GM12878 (cell line): ENCODE results near the gene PML. TPM values are rescaled to one million over a fixed set of nuclear protein-coding genes. Genes with fewer than 3 reads are reported as not detected.

Source experiments
- ATAC-seq: fragments of 200-7000 bp; cut with Tn5 transposase; 3 replicates; pipeline ENCODE4 v1.9.1; 2020; ENCODE audit warnings: mild to moderate bottlenecking, moderate library complexity
- BruUV-seq: library from RNA; stranded (reverse); fragments of 400-500 nt; replicated peaks from 2 replicates; lab custom pipeline; 2021; lab: Mats Ljungman, UMichigan
- CTCF ChIA-PET: fragments of 300-600 bp; sonication (Branson Sonifier 250); formaldehyde crosslinking; extraction: SDS; loops from one replicate; lab custom pipeline; 2021; ENCODE audit warnings: inconsistent platforms; lab: Yijun Ruan, JAX
- POLR2A ChIA-PET: fragments of 350-600 bp; formaldehyde crosslinking; extraction: SDS; loops from one replicate; lab custom pipeline; 2021; ENCODE audit warnings: inconsistent platforms; lab: Charles Lee
- RAD21 ChIA-PET: fragments of 300-600 bp; sonication (Branson Sonifier 250); formaldehyde crosslinking; loops from one replicate; lab custom pipeline; 2023; ENCODE audit warnings: antibody characterized with exemption; ENCODE audit not compliant: unreplicated experiment; lab: Charles Lee
- SMC1A ChIA-PET: fragments of 300-600 bp; sonication (Branson Sonifier 250); formaldehyde crosslinking; loops from one replicate; lab custom pipeline; 2023; ENCODE audit not compliant: unreplicated experiment, uncharacterized antibody; lab: Charles Lee
- DNase-seq: peaks from one replicate; pipeline ENCODE4 v3.0.0-alpha.2; 2011; ENCODE audit warnings: low read depth, low spot score
- FAIRE-seq: peaks from 3 replicates; lab custom pipeline; 2011; peaks lifted over from hg19 to GRCh38; lab: Jason Lieb, UNC
- H2AFZ ChIP-seq: 2 replicates; pipeline ENCODE4 v1.6.0; 2011; ENCODE audit warnings: low read depth, low read length, control low read depth; ENCODE audit not compliant: control insufficient read depth
- H3K27ac ChIP-seq: 2 replicates; pipeline ENCODE4 v1.5.1; 2011; ENCODE audit warnings: control low read depth; ENCODE audit not compliant: control insufficient read depth, insufficient read depth
- H3K27me3 ChIP-seq, 2 experiments: replicated peaks in 1 of 2; 2 replicates each; pipeline versions ENCODE4 v1.6.0 to v1.6.1; 2011; ENCODE audit warnings: low read length in 1 of 2; ENCODE audit not compliant: control insufficient read depth in 2 of 2, insufficient read depth in 2 of 2
- H3K36me3 ChIP-seq, 2 experiments: 2 replicates each; pipeline ENCODE4 v1.5.1; 2011; ENCODE audit warnings: low read length in 1 of 2; ENCODE audit not compliant: control insufficient read depth in 2 of 2, insufficient read depth in 2 of 2
- H3K4me1 ChIP-seq: 2 replicates; pipeline ENCODE4 v1.6.1; 2011; ENCODE audit warnings: mild to moderate bottlenecking, low read length, moderate library complexity, mixed read lengths; ENCODE audit not compliant: control insufficient read depth, insufficient read depth
- H3K4me2 ChIP-seq: 2 replicates; pipeline ENCODE4 v1.6.0; 2011; ENCODE audit warnings: control low read depth; ENCODE audit not compliant: control insufficient read depth, insufficient read depth
- H3K4me3 ChIP-seq: fragments of 200-600 bp; sonication (generic); 2 replicates; pipeline ENCODE4 v1.5.1; 2016
- H3K79me2 ChIP-seq: 2 replicates; pipeline ENCODE4 v1.6.0; 2011; ENCODE audit warnings: low read length; ENCODE audit not compliant: control insufficient read depth, insufficient read depth
- H3K9ac ChIP-seq: 2 replicates; pipeline ENCODE4 v1.8.0; 2011; ENCODE audit warnings: low read length, control low read depth, mixed read lengths; ENCODE audit not compliant: control insufficient read depth, insufficient read depth
- H3K9me3 ChIP-seq: replicated peaks from 3 replicates; pipeline ENCODE4 v1.5.1; 2011; ENCODE audit warnings: mild to moderate bottlenecking, low read length; ENCODE audit not compliant: control insufficient read depth, insufficient read depth
- H4K20me1 ChIP-seq: 2 replicates; pipeline ENCODE4 v1.6.0; 2011; ENCODE audit not compliant: control insufficient read depth, insufficient read depth
- ATF3 ChIP-seq: IDR thresholded peaks from 2 replicates; pipeline ENCODE4 v1.6.1; 2011; ENCODE audit warnings: low read depth, mild to moderate bottlenecking, low read length, moderate library complexity, borderline replicate concordance; ENCODE audit errors: extremely low read depth
- CBFB ChIP-seq: IDR thresholded peaks from 2 replicates; pipeline ENCODE4 v1.6.1; 2016; ENCODE audit warnings: antibody characterized with exemption, low read depth
- CEBPB ChIP-seq, 2 experiments: fragments of 150-350 bp in 1 of 2; IDR thresholded peaks; 2 replicates each; pipeline ENCODE4 v1.6.1; 2012 to 2014; ENCODE audit warnings: low read depth in 2 of 2, low read length in 2 of 2, borderline replicate concordance in 1 of 2, inconsistent platforms in 1 of 2
- EGR1 ChIP-seq, 2 experiments: IDR thresholded peaks; 1 replicate in 1 of 2; 2 replicates in 1 of 2; pipeline ENCODE4 v1.6.1; 2011 to 2012; ENCODE audit warnings: low read depth in 2 of 2, low read length in 2 of 2, borderline replicate concordance in 1 of 2, mild to moderate bottlenecking in 1 of 2, moderate library complexity in 1 of 2
- ETV6 ChIP-seq, 2 experiments: fragments of 450-650 bp in 1 of 2; IDR thresholded peaks in 1 of 2; conservative IDR thresholded peaks in 1 of 2; 2 replicates each; pipeline ENCODE4 v1.6.1; 2014; ENCODE audit warnings: antibody characterized with exemption in 1 of 2, borderline replicate concordance in 1 of 2, low read depth in 1 of 2, mild to moderate bottlenecking in 1 of 2, moderate library complexity in 1 of 2
- HSF1 ChIP-seq: fragments of 150-350 bp; IDR thresholded peaks from 2 replicates; pipeline ENCODE4 v1.6.1; 2014; ENCODE audit warnings: mild to moderate bottlenecking, low read depth, low read length
- KAT2A ChIP-seq: conservative IDR thresholded peaks from 2 replicates; pipeline ENCODE4 v1.6.1; 2011; ENCODE audit warnings: low read depth, low read length; ENCODE audit not compliant: control insufficient read depth
- KLF5 ChIP-seq: fragments of 450-650 bp; IDR thresholded peaks from 2 replicates; pipeline ENCODE4 v1.6.1; 2014; ENCODE audit warnings: mild to moderate bottlenecking; ENCODE audit not compliant: partially characterized antibody
- MTA3 ChIP-seq: IDR thresholded peaks from 2 replicates; pipeline ENCODE4 v1.6.1; 2012; ENCODE audit warnings: low read length, inconsistent platforms, borderline replicate concordance
- MYB ChIP-seq: fragments of 150-350 bp; IDR thresholded peaks from 2 replicates; pipeline ENCODE4 v1.6.1; 2014; ENCODE audit warnings: mild to moderate bottlenecking, low read depth, low read length, borderline replicate concordance
- POU2F2 ChIP-seq: IDR thresholded peaks from 3 replicates; pipeline ENCODE4 v1.6.1; 2011; ENCODE audit warnings: low read depth, mild to moderate bottlenecking, low read length, borderline replicate concordance
- RUNX3 ChIP-seq: IDR thresholded peaks from 2 replicates; pipeline ENCODE4 v1.6.1; 2012; ENCODE audit warnings: low read length, inconsistent platforms
- TAF1 ChIP-seq: IDR thresholded peaks from 2 replicates; pipeline ENCODE4 v1.6.1; 2011; ENCODE audit warnings: mild to moderate bottlenecking, low read depth, low read length, borderline replicate concordance
- WRNIP1 ChIP-seq: IDR thresholded peaks from 2 replicates; pipeline ENCODE4 v1.6.1; 2011; ENCODE audit warnings: low read depth, low read length, improper control_type of control experiment, borderline replicate concordance
- YY1 ChIP-seq: IDR thresholded peaks from 2 replicates; pipeline ENCODE4 v1.6.1; 2011; ENCODE audit warnings: low read depth, mild to moderate bottlenecking, low read length
- ZNF622 ChIP-seq: fragments of 450-650 bp; IDR thresholded peaks from 2 replicates; pipeline ENCODE4 v1.6.1; 2017; ENCODE audit warnings: mild to moderate bottlenecking, inconsistent platforms
- ZNF687 ChIP-seq: fragments of 450-650 bp; IDR thresholded peaks from 2 replicates; pipeline ENCODE4 v1.6.1; 2017; ENCODE audit warnings: mild to moderate bottlenecking, moderate library complexity
- WGBS: methylation state at CpG from one replicate; pipeline ENCODE4 v1.1.6; 2016; ENCODE audit warnings: low lambda C conversion rate; ENCODE audit not compliant: insufficient replicate concordance, insufficient coverage; ENCODE audit errors: missing lambda C conversion rate; 5-methylcytosine and 5-hydroxymethylcytosine counted together
- in situ Hi-C: fragments of 300-500 bp; cut with MboI; formaldehyde crosslinking; loops from 9 replicates; pipeline ENCODE4 v1.14.3; 2018; ENCODE audit warnings: mixed read lengths
- intact Hi-C: fragments of 100-400 bp; cut with micrococcal nuclease; formaldehyde crosslinking; loops from one replicate; pipeline ENCODE4 v1.14.2; 2022; ENCODE audit not compliant: unreplicated experiment
- polyA plus RNA-seq, 11 experiments: library from polyadenylated mRNA; depleted of rRNA in 4 of 11; unstranded in 6 of 11; stranded (reverse) in 5 of 11; fragments of >200 nt; fragmentation: Nextera tagmentation in 4 of 11; fragmentation: Illumina TruSeq in 1 of 11; extraction: Ambion mirVana in 4 of 11; extraction: Trizol in 1 of 11; gene quantifications; 1 replicate in 1 of 11; 2 replicates in 10 of 11; pipeline versions ENCODE4 v1.2.1 to v1.2.3, GENCODE V29; 2011 to 2016; ENCODE audit warnings: inconsistent platforms in 2 of 11, missing spikeins in 2 of 11, low read depth in 1 of 11
- total RNA-seq, 4 experiments: library from RNA; depleted of rRNA in 3 of 4; stranded (reverse); fragments of >200 nt in 3 of 4; fragmentation: Illumina TruSeq in 1 of 4; extraction: Trizol in 1 of 4; gene quantifications; 2 replicates each; pipeline versions ENCODE4 v1.2.1 to v1.2.3, GENCODE V29; 2013 to 2021

Gene PML
- total and polyA plus RNA-seq, 10 of the 15 experiments (the other 5 are each of a cell fraction or from before 2014, with no cell fraction given) = 8.5 to 95.5 (median 30.8) TPM

- TF ChIP-seq ATF3 = no peak
- TF ChIP-seq KAT2A = no peak
Measured at GRCh38 chr15:73948982-73949381, 45.5 kb upstream of the PML start (continued).

GRCh38 chr15:73949496-73949895, 45.0 kb upstream of the PML start:
- Histone ChIP-seq H3K27me3 (no peaks in the 10 kb centered on the region; a peak in 2 of 4 replicates), H3K36me3 (no peaks in the 10 kb centered on the region), H2AFZ (no peak overlapping the region), H3K9me3 (no peaks in the 10 kb centered on the region), H3K4me3 (no peak overlapping the region), H4K20me1 (no peaks in the 10 kb centered on the region), H3K27ac (no peak overlapping the region), H3K9ac (no peak overlapping the region), H3K79me2 (no peaks in the 10 kb centered on the region), H3K4me1 (no peaks in the 10 kb centered on the region), H3K4me2 (no peak overlapping the region)
- BruUV-seq = no TSS peak
- in situ Hi-C loops (no loop called here), intact Hi-C loops (no loop called here)
- ChIA-PET POLR2A (no interaction called here), RAD21 (interaction anchor here (1.5 kb wide), 1 partner anchor 373 kb away, joined by 3 read pairs; no protein-coding TSS in a partner anchor), CTCF (interaction anchor here (0.7 to 0.9 kb wide), 2 partner anchors 15 to 371 kb away, joined by 3 to 4 read pairs; no protein-coding TSS in a partner anchor), SMC1A (no interaction called here)
- FAIRE-seq (no peak), DNase-seq (no peak), ATAC-seq (no peak)
- WGBS = 27% methylated on average over 10 of the region's 10 CpGs
- TF ChIP-seq YY1 (no peak), MYB (no peak), ETV6 (conservative IDR thresholded peaks at IDR 0.05 in 1 of 2, IDR thresholded peaks at IDR 0.05 in 1 of 2; ENCODE audit: borderline replicate concordance in 1 of 2, low read depth in 1 of 2) (no peak), CEBPB (IDR thresholded peaks at IDR 0.05; ENCODE audit: borderline replicate concordance in 1 of 2, low read depth in 2 of 2, low read length in 2 of 2) (no peak), POU2F2 (no peak), KLF5 (no peak), RUNX3 (no peak), ZNF687 (no peak), MTA3 (no peak), CBFB (no peak), EGR1 (IDR thresholded peaks at IDR 0.05; ENCODE audit: borderline replicate concordance in 1 of 2, low read depth in 2 of 2, low read length in 2 of 2) (no peak), WRNIP1 (no peak), TAF1 (no peak), ZNF622 (no peak), HSF1 (no peak)
